ENCODE results near the gene DEK.

DNA sequence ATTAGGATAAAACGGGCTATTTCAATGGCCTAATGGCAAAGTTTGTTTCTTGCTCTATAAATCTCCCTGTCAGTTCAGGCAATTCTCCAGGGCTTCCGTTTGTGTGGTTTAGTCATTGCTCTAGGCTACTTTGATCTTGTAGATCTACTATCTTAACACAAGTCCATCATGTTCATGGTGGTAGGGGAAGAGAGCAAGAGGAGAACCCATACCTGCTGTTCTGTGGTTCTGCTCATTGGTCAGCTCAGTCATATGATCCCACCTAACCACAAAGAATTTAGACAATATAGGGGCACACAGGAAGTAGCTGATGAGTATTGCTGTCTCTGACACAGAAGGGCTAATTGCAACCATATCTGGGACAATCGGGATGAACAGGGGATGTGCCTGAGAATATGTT is 4.9 kb upstream of the DEK start:
- no peak for TF ChIP-seq CTCF (IDR thresholded peaks at IDR 0.05)
- no peak for TF ChIP-seq ZFX (IDR thresholded peaks at IDR 0.05; ENCODE audit: borderline replicate concordance)
